HCT116 (cell line): ENCODE results near the gene NDUFA11. TPM values are rescaled to one million over a fixed set of nuclear protein-coding genes. Genes with fewer than 3 reads are reported as not detected.

Source experiments
- ATAC-seq: fragments of 200-7000 bp; cut with Tn5 transposase; 2 replicates; pipeline ENCODE4 v1.9.1; 2020; ENCODE audit warnings: mild to moderate bottlenecking, moderate library complexity
- BruUV-seq: library from RNA; stranded (reverse); fragments of 400-500 nt; replicated peaks from 2 replicates; lab custom pipeline; 2021; lab: Mats Ljungman, UMichigan
- CTCF ChIA-PET: fragments of 300-600 bp; sonication (Branson Sonifier 250); formaldehyde crosslinking; loops from one replicate; lab custom pipeline; 2021; ENCODE audit warnings: antibody characterized with exemption; lab: Charles Lee
- POLR2A ChIA-PET: fragments of 300-600, 350-600 bp; sonication (Branson Sonifier 250); formaldehyde crosslinking; loops from one replicate; lab custom pipeline; 2021; ENCODE audit warnings: antibody characterized with exemption; lab: Charles Lee
- RAD21 ChIA-PET, 2 experiments: fragments of 300-600 bp; sonication (Branson Sonifier 250); formaldehyde crosslinking; loops; one replicate each; lab custom pipeline; 2023; ENCODE audit warnings: low total read pairs in 2 of 2; ENCODE audit not compliant: uncharacterized antibody in 2 of 2, unreplicated experiment in 2 of 2, low non-redundant PET in 1 of 2; lab: Charles Lee
- DNase-seq: peaks from one replicate; pipeline ENCODE4 v3.0.0-alpha.2; 2010; ENCODE audit warnings: low read depth, low spot score
- H2AFZ ChIP-seq: fragments of 200-600 bp; shearing (Covaris generic), sonication (generic); 2 replicates; pipeline ENCODE4 v1.6.1; 2017; ENCODE audit warnings: low read depth, mixed run types, mixed read lengths, antibody characterized with exemption, low read length; ENCODE audit not compliant: poor library complexity, severe bottlenecking
- H3K27ac ChIP-seq: 2 replicates; pipeline ENCODE4 v1.5.1; 2012; ENCODE audit warnings: low read depth, low read length
- H3K27me3 ChIP-seq: fragments of 200-600 bp; sonication (generic); 2 replicates; pipeline ENCODE4 v1.6.1; 2016; ENCODE audit warnings: mixed run types, low read length, mixed read lengths; ENCODE audit not compliant: insufficient read depth
- H3K36me3 ChIP-seq, 2 experiments: fragments of 200-500 bp in 1 of 2; fragments of 200-600 bp in 1 of 2; sonication (Bioruptor generic) in 1 of 2; sonication (generic) in 1 of 2; 2 replicates each; pipeline versions ENCODE4 v1.5.1 to v1.6.1; 2014 to 2016; ENCODE audit warnings: low read length in 2 of 2, inconsistent platforms in 1 of 2, mixed read lengths in 1 of 2, mixed run types in 1 of 2; ENCODE audit not compliant: insufficient read depth in 2 of 2, control insufficient read depth in 1 of 2
- H3K4me1 ChIP-seq, 2 experiments: fragments of 200-600 bp in 1 of 2; sonication (generic) in 1 of 2; 2 replicates each; pipeline versions ENCODE4 v1.5.1 to v1.6.1; 2012 to 2017; ENCODE audit warnings: low read length in 2 of 2, inconsistent platforms in 1 of 2, mild to moderate bottlenecking in 1 of 2, mixed read lengths in 1 of 2, mixed run types in 1 of 2, moderate library complexity in 1 of 2; ENCODE audit not compliant: insufficient read depth in 2 of 2, control insufficient read depth in 1 of 2
- H3K4me2 ChIP-seq: fragments of 200-600 bp; sonication (generic); 2 replicates; pipeline ENCODE4 v1.6.1; 2017; ENCODE audit warnings: mixed run types, low read length, mixed read lengths
- H3K4me3 ChIP-seq, 2 experiments: fragments of 200-600 bp in 1 of 2; sonication (generic) in 1 of 2; replicated peaks in 1 of 2; 2 replicates each; pipeline ENCODE4 v1.5.1; 2011 to 2016; ENCODE audit warnings: low read length in 2 of 2, control low read depth in 1 of 2, low read depth in 1 of 2, mild to moderate bottlenecking in 1 of 2, mixed read lengths in 1 of 2, mixed run types in 1 of 2
- H3K79me2 ChIP-seq: fragments of 200-600 bp; sonication (generic); 2 replicates; pipeline ENCODE4 v1.6.1; 2017; ENCODE audit warnings: mild to moderate bottlenecking, mixed run types, low read length, moderate library complexity, mixed read lengths; ENCODE audit not compliant: insufficient read depth
- H3K9ac ChIP-seq: fragments of 200-600 bp; sonication (generic); 2 replicates; pipeline ENCODE4 v1.6.1; 2016; ENCODE audit warnings: low read length, mixed read lengths
- H3K9me2 ChIP-seq: fragments of 200-600 bp; sonication (generic), shearing (Covaris generic); 2 replicates; pipeline ENCODE4 v1.6.1; 2017; ENCODE audit warnings: mixed run types, mild to moderate bottlenecking, moderate library complexity; ENCODE audit not compliant: insufficient read depth
- H3K9me3 ChIP-seq, 2 experiments: fragments of 200-500 bp in 1 of 2; fragments of 200-600 bp in 1 of 2; sonication (Bioruptor generic) in 1 of 2; sonication (generic) in 1 of 2; 2 replicates each; pipeline ENCODE4 v1.6.1; 2014 to 2017; ENCODE audit warnings: low read length in 2 of 2, mixed read lengths in 2 of 2, inconsistent platforms in 1 of 2, low read depth in 1 of 2, mild to moderate bottlenecking in 1 of 2, mixed run types in 1 of 2, moderate library complexity in 1 of 2; ENCODE audit not compliant: control insufficient read depth in 1 of 2, insufficient read depth in 1 of 2
- H4K20me1 ChIP-seq: fragments of 200-600 bp; sonication (generic), shearing (Covaris generic); 2 replicates; pipeline ENCODE4 v1.6.1; 2017; ENCODE audit warnings: mixed run types, mild to moderate bottlenecking, moderate library complexity; ENCODE audit not compliant: insufficient read depth
- EGR1 ChIP-seq: IDR thresholded peaks from 2 replicates; pipeline ENCODE4 v1.6.1; 2012; ENCODE audit warnings: low read depth
- EZH2phosphoT487 ChIP-seq: fragments of 200-600 bp; IDR thresholded peaks from 2 replicates; pipeline ENCODE4 v1.6.1; 2018; ENCODE audit warnings: antibody characterized with exemption, borderline replicate concordance
- RAD21 ChIP-seq: IDR thresholded peaks from 2 replicates; pipeline ENCODE4 v1.6.1; 2012; ENCODE audit warnings: low read depth, mild to moderate bottlenecking
- TCF7L2 ChIP-seq: IDR thresholded peaks from 2 replicates; pipeline ENCODE4 v1.7.0; 2011; ENCODE audit warnings: borderline replicate concordance, inconsistent platforms; ENCODE audit not compliant: insufficient read depth, insufficient read length; ENCODE audit errors: extremely low read depth
- ZNF274 ChIP-seq: fragments of 200-500 bp; sonication (Bioruptor generic); IDR thresholded peaks from 2 replicates; pipeline ENCODE4 v1.6.1; 2014; ENCODE audit warnings: mild to moderate bottlenecking, low read depth, low read length, inconsistent platforms
- intact Hi-C: fragments of 100-400 bp; cut with micrococcal nuclease; formaldehyde crosslinking; loops from 2 replicates; pipeline ENCODE4 v1.10.0; 2022
- total RNA-seq: library from RNA; stranded (reverse); gene quantifications from one replicate; pipeline ENCODE4 v1.2.1, GENCODE V29; 2021; ENCODE audit not compliant: unreplicated experiment
- TF ChIP-seq, protein P1 (sequence below), 3 experiments: fragments of 200-600 bp in 1 of 3; sonication (generic) in 1 of 3; IDR thresholded peaks in 2 of 3; conservative IDR thresholded peaks in 1 of 3; 2 replicates each; pipeline ENCODE4 v1.5.1; 2012 to 2017; ENCODE audit warnings: low read depth in 2 of 3, low read length in 2 of 3, antibody characterized with exemption in 1 of 3, borderline replicate concordance in 1 of 3, control low read depth in 1 of 3, mild to moderate bottlenecking in 1 of 3, mixed read lengths in 1 of 3, mixed run types in 1 of 3, moderate library complexity in 1 of 3; ENCODE audit not compliant: insufficient read depth in 1 of 3

NDUFA11 gene
- total RNA-seq, 1 experiment from 2014 or later, result 311 TPM

DNA sequence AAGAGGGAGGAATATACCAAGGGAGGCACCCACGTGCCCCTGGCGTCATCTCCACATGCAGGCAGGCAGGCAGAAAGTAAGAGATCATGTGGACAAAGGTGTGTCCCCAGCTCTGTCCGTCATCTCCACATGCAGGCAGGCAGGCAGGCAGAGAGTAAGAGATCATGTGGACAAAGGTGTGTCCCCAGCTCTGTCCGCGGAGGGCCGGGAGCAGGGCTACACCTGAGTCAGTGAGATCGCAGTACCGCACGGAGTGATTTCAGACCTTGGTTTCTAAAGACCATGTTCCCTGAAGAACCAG lies 32.7 kb upstream of the NDUFA11 start:
- ATAC-seq (no peak), DNase-seq (no peak)
- Histone ChIP-seq H3K4me2 (no peak overlapping the region), H3K9me2 (no peaks in the 10 kb centered on the region), H3K9me3 (no peaks in the 10 kb centered on the region), H3K9ac (no peak overlapping the region), H3K27ac (no peak overlapping the region), H3K27me3 (no peaks in the 10 kb centered on the region), H3K4me1 (no peaks in the 10 kb centered on the region), H3K79me2 (peaks cover 35% of the 10 kb centered on the region; the same call in 1 of the 2 replicates), H3K4me3 (no peak overlapping the region), H4K20me1 (no peaks in the 10 kb centered on the region), H3K36me3 (peaks cover 7 to 26% of the 10 kb centered on the region in 2 experiments; a peak in 3 of 4 replicates), H2AFZ (no peak overlapping the region)
- TF ChIP-seq EZH2phosphoT487 (no peak), ZNF274 (no peak), RAD21 (no peak), TCF7L2 (no peak), EGR1 (no peak)
- TF ChIP-seq, protein P1, sequence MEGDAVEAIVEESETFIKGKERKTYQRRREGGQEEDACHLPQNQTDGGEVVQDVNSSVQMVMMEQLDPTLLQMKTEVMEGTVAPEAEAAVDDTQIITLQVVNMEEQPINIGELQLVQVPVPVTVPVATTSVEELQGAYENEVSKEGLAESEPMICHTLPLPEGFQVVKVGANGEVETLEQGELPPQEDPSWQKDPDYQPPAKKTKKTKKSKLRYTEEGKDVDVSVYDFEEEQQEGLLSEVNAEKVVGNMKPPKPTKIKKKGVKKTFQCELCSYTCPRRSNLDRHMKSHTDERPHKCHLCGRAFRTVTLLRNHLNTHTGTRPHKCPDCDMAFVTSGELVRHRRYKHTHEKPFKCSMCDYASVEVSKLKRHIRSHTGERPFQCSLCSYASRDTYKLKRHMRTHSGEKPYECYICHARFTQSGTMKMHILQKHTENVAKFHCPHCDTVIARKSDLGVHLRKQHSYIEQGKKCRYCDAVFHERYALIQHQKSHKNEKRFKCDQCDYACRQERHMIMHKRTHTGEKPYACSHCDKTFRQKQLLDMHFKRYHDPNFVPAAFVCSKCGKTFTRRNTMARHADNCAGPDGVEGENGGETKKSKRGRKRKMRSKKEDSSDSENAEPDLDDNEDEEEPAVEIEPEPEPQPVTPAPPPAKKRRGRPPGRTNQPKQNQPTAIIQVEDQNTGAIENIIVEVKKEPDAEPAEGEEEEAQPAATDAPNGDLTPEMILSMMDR (IDR thresholded peaks at IDR 0.05 in 2 of 3, conservative IDR thresholded peaks at IDR 0.05 in 1 of 3; ENCODE audit: borderline replicate concordance in 1 of 3, insufficient read depth in 1 of 3, low read depth in 2 of 3, low read length in 2 of 3), result no peak
- ChIA-PET CTCF (no interaction called here), RAD21 (no interaction called here), POLR2A (no interaction called here)
- intact Hi-C loops, result no loop called here
- no TSS peak for BruUV-seq
